ENCODE measurements around the gene CCDC192.

DNA sequence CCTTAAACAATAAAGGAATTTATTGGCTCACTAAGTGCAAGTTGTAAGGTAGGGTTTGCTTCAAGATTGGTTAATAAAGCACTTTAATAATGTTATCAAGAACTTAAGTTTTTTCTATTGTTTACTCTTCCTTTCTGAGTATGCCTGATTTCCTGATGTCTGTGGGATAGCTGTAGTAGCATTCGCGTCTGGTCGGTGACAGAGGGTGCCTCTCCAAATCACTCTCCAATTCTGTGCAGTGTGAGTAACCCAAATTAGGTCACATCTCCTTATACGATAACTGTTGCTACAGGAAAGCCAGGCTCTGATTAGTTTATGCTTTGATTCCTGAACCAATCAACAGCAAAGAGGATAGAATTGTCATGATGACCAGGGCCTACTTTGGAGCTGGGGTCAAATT lies 90.7 kb downstream of the CCDC192 start:
- TF ChIP-seq, protein P1, sequence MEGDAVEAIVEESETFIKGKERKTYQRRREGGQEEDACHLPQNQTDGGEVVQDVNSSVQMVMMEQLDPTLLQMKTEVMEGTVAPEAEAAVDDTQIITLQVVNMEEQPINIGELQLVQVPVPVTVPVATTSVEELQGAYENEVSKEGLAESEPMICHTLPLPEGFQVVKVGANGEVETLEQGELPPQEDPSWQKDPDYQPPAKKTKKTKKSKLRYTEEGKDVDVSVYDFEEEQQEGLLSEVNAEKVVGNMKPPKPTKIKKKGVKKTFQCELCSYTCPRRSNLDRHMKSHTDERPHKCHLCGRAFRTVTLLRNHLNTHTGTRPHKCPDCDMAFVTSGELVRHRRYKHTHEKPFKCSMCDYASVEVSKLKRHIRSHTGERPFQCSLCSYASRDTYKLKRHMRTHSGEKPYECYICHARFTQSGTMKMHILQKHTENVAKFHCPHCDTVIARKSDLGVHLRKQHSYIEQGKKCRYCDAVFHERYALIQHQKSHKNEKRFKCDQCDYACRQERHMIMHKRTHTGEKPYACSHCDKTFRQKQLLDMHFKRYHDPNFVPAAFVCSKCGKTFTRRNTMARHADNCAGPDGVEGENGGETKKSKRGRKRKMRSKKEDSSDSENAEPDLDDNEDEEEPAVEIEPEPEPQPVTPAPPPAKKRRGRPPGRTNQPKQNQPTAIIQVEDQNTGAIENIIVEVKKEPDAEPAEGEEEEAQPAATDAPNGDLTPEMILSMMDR (IDR thresholded peaks at IDR 0.05; ENCODE audit: low read depth, low read length) = no peak
- no peak for TF ChIP-seq EZH2phosphoT487 (IDR thresholded peaks at IDR 0.05; ENCODE audit: low read depth)
